GM19467 (cell line): Measurements from ENCODE around the gene PGS1.
"Not testable (repeated sequence)": the region's sequence is repeated elsewhere in the genome, so short reads cannot be mapped to it uniquely, and the experiment has no call there.

ENCODE experiments used
- ATAC-seq: cut with Tn5 transposase; IDR thresholded peaks from one replicate; pipeline ENCODE4 v1.9.1; 2021; ENCODE audit warnings: mild to moderate bottlenecking, moderate library complexity; ENCODE audit not compliant: unreplicated experiment

PGS1 gene

GRCh38 chr17:78438694-78439325 is 60.4 kb downstream of the PGS1 start:
- ATAC-seq: no peak

- ATAC-seq: no peak
Measured at GRCh38 chr17:78441271-78441971, 63.0 kb downstream of the PGS1 start.

- no peak for ATAC-seq
Measured at GRCh38 chr17:78442648-78443218, 64.3 kb downstream of the PGS1 start.

- no peak for ATAC-seq
Measured at GRCh38 chr17:78444392-78444791, 65.9 kb downstream of the PGS1 start.

GRCh38 chr17:78446833-78447232 is 68.4 kb downstream of the PGS1 start:
- no peak for ATAC-seq

- ATAC-seq: no peak
Measured at GRCh38 chr17:78448356-78448993, 70.0 kb downstream of the PGS1 start.

GRCh38 chr17:78449983-78450595 is 71.6 kb downstream of the PGS1 start:
- ATAC-seq: no peak

GRCh38 chr17:78450696-78451345 is 72.4 kb downstream of the PGS1 start:
- ATAC-seq: no peak

GRCh38 chr17:78451753-78452152 is 73.3 kb downstream of the PGS1 start:
- no peak for ATAC-seq

GRCh38 chr17:78454346-78454745 is 75.9 kb downstream of the PGS1 start:
- ATAC-seq: no peak

GRCh38 chr17:78458091-78458490 is 79.6 kb downstream of the PGS1 start:
- no peak for ATAC-seq

- ATAC-seq: no peak
Measured at GRCh38 chr17:78458736-78459335, 80.4 kb downstream of the PGS1 start.

- no peak for ATAC-seq
Measured at GRCh38 chr17:78459696-78460095, 81.2 kb downstream of the PGS1 start.

GRCh38 chr17:78460176-78460675 is 81.8 kb downstream of the PGS1 start:
- ATAC-seq: no peak

- ATAC-seq: no peak
Measured at GRCh38 chr17:78460951-78461798, 82.7 kb downstream of the PGS1 start.

GRCh38 chr17:78461799-78462053 is 83.3 kb downstream of the PGS1 start:
- ATAC-seq: no peak

GRCh38 chr17:78462148-78462547 is 83.7 kb downstream of the PGS1 start:
- ATAC-seq: no peak

- not testable (repeated sequence) for ATAC-seq
Measured at GRCh38 chr17:78466109-78466785, 87.8 kb downstream of the PGS1 start.
